ENCODE measurements around the gene RRAGD.

GRCh38 chr6:89335164-89335563, 76.9 kb downstream of the RRAGD start:
- TF ChIP-seq, protein P1, sequence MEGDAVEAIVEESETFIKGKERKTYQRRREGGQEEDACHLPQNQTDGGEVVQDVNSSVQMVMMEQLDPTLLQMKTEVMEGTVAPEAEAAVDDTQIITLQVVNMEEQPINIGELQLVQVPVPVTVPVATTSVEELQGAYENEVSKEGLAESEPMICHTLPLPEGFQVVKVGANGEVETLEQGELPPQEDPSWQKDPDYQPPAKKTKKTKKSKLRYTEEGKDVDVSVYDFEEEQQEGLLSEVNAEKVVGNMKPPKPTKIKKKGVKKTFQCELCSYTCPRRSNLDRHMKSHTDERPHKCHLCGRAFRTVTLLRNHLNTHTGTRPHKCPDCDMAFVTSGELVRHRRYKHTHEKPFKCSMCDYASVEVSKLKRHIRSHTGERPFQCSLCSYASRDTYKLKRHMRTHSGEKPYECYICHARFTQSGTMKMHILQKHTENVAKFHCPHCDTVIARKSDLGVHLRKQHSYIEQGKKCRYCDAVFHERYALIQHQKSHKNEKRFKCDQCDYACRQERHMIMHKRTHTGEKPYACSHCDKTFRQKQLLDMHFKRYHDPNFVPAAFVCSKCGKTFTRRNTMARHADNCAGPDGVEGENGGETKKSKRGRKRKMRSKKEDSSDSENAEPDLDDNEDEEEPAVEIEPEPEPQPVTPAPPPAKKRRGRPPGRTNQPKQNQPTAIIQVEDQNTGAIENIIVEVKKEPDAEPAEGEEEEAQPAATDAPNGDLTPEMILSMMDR (IDR thresholded peaks at IDR 0.05), result no peak
- no peak for TF ChIP-seq EZH2 (IDR thresholded peaks at IDR 0.05; ENCODE audit: borderline replicate concordance, insufficient read depth, low read depth, low read length, poor library complexity, severe bottlenecking)

Data from B cell (primary cell).